OCI-LY3 (cell line): Measurements from ENCODE around the gene ICA1.

Experiments
- H2AFZ ChIP-seq: fragments of 200-600, 300-600 bp; shearing (Covaris generic); 2 replicates; pipeline ENCODE4 v1.6.0; 2014; ENCODE audit warnings: antibody characterized with exemption, low read depth, low read length
- H3K27ac ChIP-seq: fragments of 200-600, 300-600 bp; sonication (generic); 2 replicates; pipeline ENCODE4 v1.5.1; 2014; ENCODE audit warnings: mild to moderate bottlenecking, low read length, moderate library complexity, mixed read lengths
- H3K27me3 ChIP-seq: fragments of 200-600, 300-600 bp; sonication (generic); 2 replicates; pipeline ENCODE4 v1.6.1; 2014; ENCODE audit warnings: low read depth, low read length, mixed read lengths
- H3K36me3 ChIP-seq: fragments of 200-600, 300-600 bp; sonication (generic); replicated peaks from 2 replicates; pipeline ENCODE3; 2014; ENCODE audit warnings: low read depth, low read length, mixed read lengths
- H3K4me1 ChIP-seq: fragments of 300-600, 200-600 bp; sonication (generic); 2 replicates; pipeline ENCODE4 v1.6.1; 2014; ENCODE audit warnings: low read length, mixed read lengths
- H3K4me2 ChIP-seq: fragments of 200-600, 300-600 bp; sonication (generic); 2 replicates; pipeline ENCODE4 v1.6.1; 2014; ENCODE audit warnings: low read length, mixed read lengths
- H3K4me3 ChIP-seq: fragments of 300-600, 200-600 bp; sonication (generic); 2 replicates; pipeline ENCODE4 v1.5.1; 2014; ENCODE audit warnings: antibody characterized with exemption, mild to moderate bottlenecking, low read length, moderate library complexity
- H3K79me2 ChIP-seq: fragments of 300-600, 200-600 bp; shearing (Covaris generic); 2 replicates; pipeline ENCODE4 v1.6.1; 2014; ENCODE audit warnings: mild to moderate bottlenecking, low read length, mixed read lengths
- H3K9ac ChIP-seq: fragments of 300-600, 200-600 bp; shearing (Covaris generic); 2 replicates; pipeline ENCODE4 v1.6.0; 2014; ENCODE audit warnings: mild to moderate bottlenecking, low read length, moderate library complexity
- H3K9me3 ChIP-seq: fragments of 200-600, 300-600 bp; shearing (Covaris generic); 2 replicates; pipeline ENCODE4 v1.6.1; 2014; ENCODE audit warnings: low read length, mixed read lengths; ENCODE audit not compliant: insufficient read depth
- H4K20me1 ChIP-seq: fragments of 200-600, 300-600 bp; sonication (generic); 2 replicates; pipeline ENCODE4 v1.6.1; 2016; ENCODE audit warnings: low read length, mixed read lengths; ENCODE audit not compliant: insufficient read depth
- CTCF ChIP-seq: fragments of 200-600, 300-600 bp; sonication (generic); IDR thresholded peaks from 2 replicates; pipeline ENCODE4 v1.5.1; 2014; ENCODE audit warnings: antibody characterized with exemption, low read length, low read depth
- EZH2phosphoT487 ChIP-seq: fragments of 200-600 bp; shearing (Covaris generic); IDR thresholded peaks from 2 replicates; pipeline ENCODE4 v1.6.1; 2018; ENCODE audit warnings: antibody characterized with exemption, mixed run types, low read depth

The ICA1 gene

GRCh38 chr7:8216334-8216690 lies 45.7 kb downstream of the ICA1 start:
- H3K27ac ChIP-seq: no peak overlapping the region
- H2AFZ ChIP-seq: no peak overlapping the region
- no peaks in the 10 kb centered on the region for H3K36me3 ChIP-seq
- H4K20me1 ChIP-seq: no peaks in the 10 kb centered on the region
- no peak for TF ChIP-seq EZH2phosphoT487
- no peak for TF ChIP-seq CTCF
- no peaks in the 10 kb centered on the region for H3K9me3 ChIP-seq
- H3K4me1 ChIP-seq: peaks cover 3% of the 10 kb centered on the region; the same call in 1 of the 2 replicates
- H3K4me2 ChIP-seq: no peak overlapping the region
- H3K27me3 ChIP-seq: no peaks in the 10 kb centered on the region
- H3K9ac ChIP-seq: no peak overlapping the region
- no peak overlapping the region for H3K4me3 ChIP-seq
- H3K79me2 ChIP-seq: no peaks in the 10 kb centered on the region

- H3K4me1 ChIP-seq: peaks cover 3% of the 10 kb centered on the region; the same call in 1 of the 2 replicates
- H4K20me1 ChIP-seq: no peaks in the 10 kb centered on the region
- H3K27me3 ChIP-seq: no peaks in the 10 kb centered on the region
- H3K4me3 ChIP-seq: no peak overlapping the region
- no peak overlapping the region for H3K27ac ChIP-seq
- H3K9ac ChIP-seq: no peak overlapping the region
- H3K9me3 ChIP-seq: no peaks in the 10 kb centered on the region
- TF ChIP-seq EZH2phosphoT487 (no peak), CTCF (no peak)
- H3K4me2 ChIP-seq: no peak overlapping the region
- no peaks in the 10 kb centered on the region for H3K36me3 ChIP-seq
- no peaks in the 10 kb centered on the region for H3K79me2 ChIP-seq
- no peak overlapping the region for H2AFZ ChIP-seq
Observed at GRCh38 chr7:8215648-8216333, 46.2 kb downstream of the ICA1 start.

GRCh38 chr7:8214244-8214824 lies 47.6 kb downstream of the ICA1 start:
- H3K27me3 ChIP-seq: no peaks in the 10 kb centered on the region
- no peak overlapping the region for H3K4me3 ChIP-seq
- H2AFZ ChIP-seq: no peak overlapping the region
- TF ChIP-seq CTCF (no peak), EZH2phosphoT487 (no peak)
- peaks cover 3% of the 10 kb centered on the region; the same call in 1 of the 2 replicates for H3K4me1 ChIP-seq
- no peaks in the 10 kb centered on the region for H4K20me1 ChIP-seq
- no peak overlapping the region for H3K27ac ChIP-seq
- no peak overlapping the region for H3K4me2 ChIP-seq
- no peaks in the 10 kb centered on the region for H3K36me3 ChIP-seq
- no peaks in the 10 kb centered on the region for H3K79me2 ChIP-seq
- H3K9ac ChIP-seq: no peak overlapping the region
- no peaks in the 10 kb centered on the region for H3K9me3 ChIP-seq

GRCh38 chr7:8213381-8213780 lies 48.6 kb downstream of the ICA1 start:
- Histone ChIP-seq H4K20me1 (no peaks in the 10 kb centered on the region), H3K4me1 (peaks cover 3% of the 10 kb centered on the region; the same call in 1 of the 2 replicates), H3K9ac (no peak overlapping the region), H3K36me3 (no peaks in the 10 kb centered on the region), H3K4me2 (no peak overlapping the region), H3K79me2 (no peaks in the 10 kb centered on the region), H3K27ac (no peak overlapping the region), H3K9me3 (no peaks in the 10 kb centered on the region), H3K27me3 (no peaks in the 10 kb centered on the region), H2AFZ (no peak overlapping the region), H3K4me3 (no peak overlapping the region)
- no peak for TF ChIP-seq CTCF
- TF ChIP-seq EZH2phosphoT487: no peak
